Stimulated activated CD4-positive, alpha-beta T cell treated with anti-CD3 and anti-CD28 coated beads, Interleukin-2, amount 100 ng/mL, for 48 hours (primary cell): Measurements from ENCODE around the gene ATP10B.

ENCODE experiments used
- DNase-seq, 2 donors: peaks; one replicate each; pipeline ENCODE4 v3.0.0-alpha.2; 2020

ATP10B gene

DNA sequence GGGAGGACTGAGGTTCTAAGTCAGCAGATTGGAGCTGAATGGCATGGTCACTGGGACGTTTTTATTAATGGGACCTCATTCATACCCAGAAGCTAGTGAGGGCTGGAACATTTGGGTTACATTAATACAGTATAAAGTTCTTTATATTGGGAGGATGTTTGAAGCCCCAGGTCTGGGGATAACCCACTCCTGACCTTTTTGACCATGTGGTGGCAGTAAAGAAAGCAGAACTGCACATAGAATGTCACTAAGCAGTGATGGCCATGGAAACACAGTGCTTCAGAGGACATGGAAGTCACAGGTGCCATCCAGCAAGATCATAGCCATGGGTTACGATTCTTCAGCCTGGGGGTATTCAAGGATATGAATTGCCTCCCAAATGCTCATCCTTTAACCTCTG lies 176.0 kb downstream of the ATP10B start:
- DNase-seq = no peak

GRCh38 chr5:160674901-160675300 lies 177.1 kb downstream of the ATP10B start:
- no peak for DNase-seq

DNA sequence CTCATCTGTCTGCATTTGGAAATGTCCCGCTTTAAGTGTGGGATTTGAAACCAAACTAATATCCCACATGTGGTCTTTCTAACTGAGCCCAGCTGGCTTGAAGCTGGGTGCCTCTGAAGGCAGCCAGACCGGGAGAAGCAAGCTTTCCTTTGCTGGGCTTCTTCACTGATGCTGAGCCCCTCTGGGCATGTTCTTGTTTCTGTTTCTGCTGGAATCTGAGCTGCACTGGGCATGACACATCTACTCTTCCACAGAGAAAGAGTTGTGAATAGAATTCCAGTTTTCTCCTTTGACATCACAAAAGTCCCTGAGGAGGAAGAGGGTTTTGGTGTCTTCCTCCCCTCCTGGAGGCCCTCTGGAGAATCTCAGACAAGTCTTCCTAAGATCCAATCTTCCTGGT lies 179.5 kb downstream of the ATP10B start:
- DNase-seq = no peak

- no peak for DNase-seq
These were observed 183.7 kb downstream of the ATP10B start for GRCh38 chr5:160668356-160668755.

GRCh38 chr5:160667160-160667559 lies 184.9 kb downstream of the ATP10B start:
- no peak for DNase-seq

DNA sequence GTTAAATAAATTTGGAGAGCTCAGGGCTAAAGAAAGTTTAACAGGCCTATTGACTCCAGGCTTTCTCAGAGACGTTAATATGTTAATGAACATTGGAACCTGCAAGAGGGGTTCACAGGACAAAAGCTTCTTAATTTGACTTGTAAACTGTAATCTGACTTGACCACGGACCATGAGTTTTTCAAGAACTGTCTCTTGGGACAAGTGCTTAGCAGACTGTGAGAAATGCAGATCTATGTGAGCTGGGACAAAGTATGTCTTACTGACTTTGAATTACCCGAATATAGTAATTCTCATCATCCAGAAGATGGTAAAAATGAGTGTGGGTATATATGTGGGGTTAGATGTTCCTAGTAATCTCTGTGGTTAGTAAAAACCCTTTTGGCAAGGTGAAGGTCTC lies 186.6 kb downstream of the ATP10B start:
- DNase-seq = no peak

- DNase-seq = no peak
These were observed 191.9 kb downstream of the ATP10B start for GRCh38 chr5:160660132-160660531.

DNA sequence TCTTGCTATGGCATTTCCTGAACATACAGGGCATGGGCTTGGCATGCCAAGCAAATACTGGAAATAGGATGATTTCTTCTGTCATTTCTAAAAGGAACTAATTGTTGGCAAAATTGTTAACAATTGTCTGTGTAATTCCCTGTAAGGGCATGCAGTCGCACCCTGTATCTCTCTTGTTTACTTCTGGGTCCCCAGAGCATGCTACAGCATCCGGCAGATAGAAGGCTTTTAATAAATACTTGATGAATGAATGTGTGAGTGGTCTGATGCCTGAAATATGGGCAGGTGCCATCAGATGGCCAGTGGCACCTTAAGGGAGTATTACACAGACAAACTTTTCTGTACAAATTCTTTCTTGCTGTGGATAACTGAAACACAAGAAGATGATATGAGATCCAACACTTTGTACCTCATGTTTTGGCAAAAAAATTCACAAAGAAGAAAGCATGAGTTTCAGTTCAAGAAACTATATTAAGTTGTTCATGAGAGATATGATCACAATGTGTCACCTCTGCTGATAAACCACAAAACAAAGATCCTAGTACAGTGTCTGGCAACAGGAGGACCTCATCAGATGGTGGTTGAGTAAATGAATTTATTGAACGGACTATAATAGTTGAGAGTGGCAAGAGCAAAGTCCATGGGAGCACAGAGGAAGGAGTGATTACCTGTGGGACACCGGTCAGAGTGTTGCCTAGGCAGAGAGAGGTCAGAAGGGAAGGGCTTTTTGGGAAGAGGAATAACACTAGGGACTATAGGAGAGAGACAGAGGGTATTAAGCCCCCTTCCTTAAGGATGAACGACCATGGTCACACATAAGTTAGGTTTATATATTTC lies 194.2 kb downstream of the ATP10B start:
- DNase-seq = no peak

GRCh38 chr5:160657068-160657507 lies 194.9 kb downstream of the ATP10B start:
- no peak for DNase-seq

GRCh38 chr5:160655717-160656116 lies 196.3 kb downstream of the ATP10B start:
- no peak for DNase-seq

- DNase-seq = no peak
These were observed 200.0 kb downstream of the ATP10B start for GRCh38 chr5:160651692-160652645.

- DNase-seq = no peak
These were observed 202.7 kb downstream of the ATP10B start for GRCh38 chr5:160649304-160649703.

- DNase-seq = no peak
These were observed 206.0 kb downstream of the ATP10B start for GRCh38 chr5:160646033-160646432.

GRCh38 chr5:160643616-160644240 lies 208.3 kb downstream of the ATP10B start:
- DNase-seq = no peak

DNA sequence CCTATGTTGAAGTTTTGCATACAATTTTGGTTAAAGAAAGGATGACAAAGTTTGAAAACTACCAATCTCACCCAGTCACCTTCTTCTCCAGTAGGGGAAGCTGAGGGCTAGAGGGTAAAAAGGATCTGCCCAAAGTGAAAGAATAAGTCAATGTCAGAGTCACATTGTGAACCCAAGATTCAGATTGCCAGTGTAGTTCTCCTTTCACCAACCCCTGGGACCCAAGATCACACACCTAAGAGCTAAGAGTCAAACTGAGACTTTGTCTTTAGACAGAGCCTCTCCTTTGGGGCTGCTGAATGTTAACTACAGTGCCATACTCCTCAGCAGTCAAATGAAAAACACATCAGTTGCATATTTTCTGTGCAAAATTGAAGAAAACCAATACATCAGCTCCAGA lies 210.6 kb downstream of the ATP10B start:
- no peak for DNase-seq

GRCh38 chr5:160640406-160640805 lies 211.6 kb downstream of the ATP10B start:
- no peak for DNase-seq

DNA sequence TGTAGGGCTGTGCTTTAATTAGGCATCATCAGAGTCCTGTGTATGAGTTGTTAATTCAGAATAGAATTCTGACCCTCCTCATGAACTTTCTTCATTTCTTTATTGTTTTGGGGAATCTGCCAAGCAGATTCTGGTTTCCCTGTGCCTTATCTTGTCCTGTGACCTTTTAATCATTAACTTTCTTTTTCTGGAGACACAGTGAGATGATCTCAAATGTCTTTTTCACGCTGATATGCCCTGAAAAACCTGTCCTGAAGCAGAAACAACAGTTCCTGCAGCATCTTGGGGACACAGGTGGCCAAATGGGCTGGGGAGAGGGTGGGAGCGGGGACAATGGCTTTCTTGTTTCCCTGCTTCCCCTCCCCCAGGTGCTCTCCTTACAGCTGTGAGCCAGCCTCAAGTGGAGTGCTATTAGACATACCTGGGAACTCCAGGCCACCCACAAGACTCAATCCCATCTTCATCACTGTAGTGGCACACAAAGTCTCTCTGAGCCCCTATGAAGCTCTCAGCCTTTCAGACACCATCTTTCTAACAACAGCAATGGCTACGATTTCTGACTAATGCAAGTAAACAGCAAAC lies 213.8 kb downstream of the ATP10B start:
- no peak for DNase-seq

GRCh38 chr5:160637357-160638090 lies 214.5 kb downstream of the ATP10B start:
- no peak for DNase-seq

DNA sequence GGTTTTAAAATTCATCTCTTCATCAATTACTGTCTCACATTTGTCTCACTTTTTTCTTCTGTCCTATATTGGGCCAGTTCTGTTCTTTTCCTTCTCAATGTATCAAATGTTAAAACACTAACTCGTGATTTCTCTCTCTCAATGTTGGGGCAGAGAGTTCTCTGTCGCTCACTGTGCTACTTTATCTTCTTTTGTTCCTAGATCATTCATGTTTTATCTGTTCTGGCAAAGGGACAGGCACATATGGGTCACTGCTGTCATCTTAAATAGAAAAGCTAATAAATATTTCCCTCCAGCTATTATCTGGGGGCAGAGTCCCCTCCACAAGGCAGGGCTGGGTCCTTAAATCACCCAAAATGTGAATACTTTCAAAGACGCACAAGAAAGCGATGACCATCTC lies 216.3 kb downstream of the ATP10B start:
- no peak for DNase-seq

DNA sequence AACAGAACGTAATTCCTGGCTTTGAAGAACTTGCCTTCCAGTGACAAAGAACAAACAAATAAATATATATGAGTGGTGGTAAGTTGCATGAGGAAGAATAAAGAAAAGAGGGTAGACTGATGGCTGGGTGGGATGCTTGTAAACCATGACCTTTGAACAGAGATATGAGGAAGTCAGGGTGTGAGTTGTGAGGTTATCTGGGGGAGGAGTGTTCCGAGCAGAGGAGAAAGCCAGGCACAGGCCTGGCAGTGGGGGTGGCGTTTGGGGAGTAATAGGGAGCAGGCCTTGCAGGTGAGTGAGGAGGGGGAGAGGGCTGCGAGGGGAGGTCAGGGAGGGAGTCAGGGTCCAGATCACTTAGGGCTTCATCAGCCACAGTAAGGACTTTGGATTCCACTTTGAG lies 217.0 kb downstream of the ATP10B start:
- DNase-seq = no peak

DNA sequence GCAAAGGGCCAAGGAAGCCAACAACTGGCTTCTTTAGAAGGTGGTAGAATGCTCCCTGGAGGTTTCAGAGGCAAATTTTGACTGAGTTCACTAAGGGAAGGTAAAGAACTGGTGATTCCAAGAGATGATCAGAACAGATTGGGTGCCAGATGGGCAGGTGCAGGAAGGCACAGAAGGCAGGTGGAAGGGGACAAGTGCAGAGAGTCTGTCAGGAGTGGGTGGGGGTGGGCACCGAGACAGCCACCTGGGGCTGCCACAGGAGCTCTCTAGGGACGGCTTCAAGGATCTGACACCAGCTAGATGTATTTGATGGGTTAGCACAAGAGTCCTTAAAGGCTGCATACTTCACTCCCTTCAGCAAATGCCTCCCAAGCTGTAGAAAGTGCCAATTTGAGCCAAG lies 223.0 kb downstream of the ATP10B start:
- DNase-seq = no peak

GRCh38 chr5:160628619-160628968 lies 223.4 kb downstream of the ATP10B start:
- no peak for DNase-seq
